HG03558 (cell line): ENCODE measurements around the gene TNIP1.
A peak's percentile ranks its signal among the peaks of the same experiment; 100 is the strongest.

ENCODE experiments used
- ATAC-seq: cut with Tn5 transposase; IDR thresholded peaks from one replicate; pipeline ENCODE4 v1.9.1; 2021; ENCODE audit warnings: moderate number of reproducible peaks; ENCODE audit not compliant: unreplicated experiment; ENCODE audit errors: extremely low read depth

TNIP1 gene

DNA sequence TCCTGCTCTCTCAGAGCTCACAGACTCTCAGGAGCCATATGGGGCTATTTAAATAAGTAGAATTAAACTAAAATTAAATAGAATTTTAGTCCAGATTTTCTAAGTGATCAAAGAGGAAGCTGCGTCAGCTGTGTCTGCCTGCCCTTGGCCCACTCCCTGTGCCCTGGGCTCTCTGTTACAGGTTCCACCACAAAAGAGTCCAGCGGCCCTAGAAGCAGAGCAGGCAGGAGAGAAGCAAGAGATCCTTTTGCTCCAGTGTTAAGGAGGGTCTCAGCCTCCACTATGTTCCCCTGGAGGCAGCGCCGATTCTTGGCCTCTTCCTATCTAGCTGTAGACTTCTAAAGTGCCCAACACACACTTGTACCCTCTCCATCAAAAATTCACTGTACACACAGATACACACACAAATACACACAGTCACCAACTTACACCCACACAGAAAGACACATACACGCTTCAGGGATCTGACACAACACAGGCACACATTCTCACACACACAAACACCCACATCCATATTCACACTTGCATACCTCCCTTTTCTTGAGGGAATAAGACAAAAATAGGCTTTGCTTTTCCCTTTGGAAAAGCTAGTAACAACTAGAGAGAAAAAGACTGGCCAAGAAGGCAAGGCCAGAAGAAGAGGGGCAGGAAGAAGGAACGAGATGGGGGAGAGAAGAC is 5.5 kb upstream of the TNIP1 start:
- no peak for ATAC-seq

DNA sequence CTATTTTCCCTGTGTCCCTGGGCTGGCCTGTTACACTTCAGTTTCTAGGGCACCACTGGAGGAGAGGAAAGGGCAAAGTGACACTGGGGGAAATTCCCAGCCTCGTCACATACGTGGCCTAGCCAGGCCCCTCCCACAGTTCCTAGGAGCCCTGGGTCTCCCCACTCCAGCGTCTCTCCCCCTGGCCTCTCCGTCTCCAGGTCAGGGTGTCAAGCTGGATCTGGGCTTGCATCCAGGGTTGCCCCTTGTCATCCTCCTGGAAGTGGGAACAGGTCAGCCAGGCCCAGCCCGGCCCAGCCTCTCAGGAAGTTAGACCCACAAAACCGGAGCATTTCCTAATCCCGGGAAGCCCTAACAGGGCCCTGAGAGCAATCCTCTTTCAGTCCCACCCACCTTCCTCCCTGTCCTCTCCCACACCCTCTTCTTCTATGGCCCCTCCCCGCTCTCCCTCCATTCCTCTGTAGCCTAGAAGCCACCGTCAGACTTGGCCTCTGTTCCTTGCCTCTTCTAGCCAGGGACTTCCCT is 4.7 kb upstream of the TNIP1 start:
- no peak for ATAC-seq

DNA sequence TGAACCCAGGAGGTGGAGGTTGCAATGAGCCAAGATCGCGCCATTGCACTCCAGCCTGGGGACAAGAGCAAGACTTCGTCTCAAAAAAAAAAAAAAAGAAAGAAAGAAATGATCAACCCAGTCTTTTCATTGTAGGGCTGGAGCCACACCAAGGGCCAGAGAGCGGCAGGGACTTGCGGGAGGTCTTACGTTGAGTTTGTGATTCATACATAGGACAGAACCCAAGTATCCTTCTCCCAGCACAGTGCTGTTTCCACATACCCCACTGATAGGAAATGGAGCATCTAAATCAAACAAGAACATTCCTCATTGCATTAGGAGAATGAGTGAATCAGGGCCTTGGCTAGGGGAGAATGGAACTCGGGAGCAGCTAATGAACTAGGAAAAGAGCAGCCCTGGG is 3.5 kb upstream of the TNIP1 start:
- no peak for ATAC-seq

DNA sequence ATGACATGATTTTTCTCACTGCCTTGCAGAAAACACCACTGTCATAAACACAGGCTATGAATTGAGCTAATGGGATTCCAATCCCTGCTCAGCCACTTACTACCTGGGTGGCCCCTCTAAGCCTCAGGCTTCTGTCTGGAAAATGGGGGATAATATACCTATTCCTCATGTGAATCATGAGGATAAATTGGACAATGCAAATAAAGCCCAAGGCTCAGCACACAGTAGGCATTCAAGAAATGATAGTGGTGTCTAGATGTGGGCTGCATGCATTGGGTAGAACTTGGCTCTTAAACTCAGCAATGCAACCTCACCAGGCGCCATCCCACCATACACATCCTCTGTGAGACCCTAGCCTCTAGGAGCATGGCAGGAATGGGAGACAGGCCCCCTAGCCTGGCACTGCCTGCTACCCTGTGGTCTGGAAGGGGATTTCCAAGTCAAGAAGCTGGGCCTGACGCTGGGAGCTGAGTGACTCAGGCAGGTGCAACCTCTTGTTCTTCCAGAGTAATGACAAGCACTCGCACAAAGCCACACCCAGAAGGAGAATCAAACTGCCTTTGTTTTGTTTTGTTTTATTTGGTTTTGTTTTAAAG is 2.3 kb upstream of the TNIP1 start:
- no peak for ATAC-seq

DNA sequence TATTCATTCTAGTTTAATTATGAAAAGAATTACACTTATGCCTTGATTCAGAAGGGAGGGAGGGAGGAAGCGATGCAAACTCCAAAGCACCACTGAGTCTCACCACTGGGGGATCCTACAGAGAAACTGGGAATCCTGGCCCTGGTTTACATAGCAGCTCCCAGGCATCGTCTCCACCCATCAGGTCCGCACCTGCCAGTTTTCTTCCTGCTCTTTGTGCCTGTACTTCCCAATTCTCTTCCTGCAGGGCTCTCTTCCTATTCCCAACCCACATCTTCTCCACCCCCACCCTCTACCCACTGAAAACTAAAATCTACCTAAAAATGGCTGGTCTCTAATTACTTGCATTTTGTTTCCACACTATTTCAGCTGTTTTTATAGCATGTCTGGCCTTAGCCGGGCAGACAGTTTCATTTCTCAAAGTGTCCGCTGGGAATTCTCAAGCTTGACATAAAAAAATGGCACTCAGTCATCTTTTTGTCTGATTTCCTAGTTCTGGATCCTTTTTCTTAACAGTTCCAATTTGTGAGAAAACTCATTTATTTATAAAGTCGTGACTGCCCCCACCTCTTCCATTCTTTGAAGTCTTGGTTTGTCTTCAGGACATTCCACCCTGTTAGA is 1.6 kb upstream of the TNIP1 start:
- no peak for ATAC-seq

DNA sequence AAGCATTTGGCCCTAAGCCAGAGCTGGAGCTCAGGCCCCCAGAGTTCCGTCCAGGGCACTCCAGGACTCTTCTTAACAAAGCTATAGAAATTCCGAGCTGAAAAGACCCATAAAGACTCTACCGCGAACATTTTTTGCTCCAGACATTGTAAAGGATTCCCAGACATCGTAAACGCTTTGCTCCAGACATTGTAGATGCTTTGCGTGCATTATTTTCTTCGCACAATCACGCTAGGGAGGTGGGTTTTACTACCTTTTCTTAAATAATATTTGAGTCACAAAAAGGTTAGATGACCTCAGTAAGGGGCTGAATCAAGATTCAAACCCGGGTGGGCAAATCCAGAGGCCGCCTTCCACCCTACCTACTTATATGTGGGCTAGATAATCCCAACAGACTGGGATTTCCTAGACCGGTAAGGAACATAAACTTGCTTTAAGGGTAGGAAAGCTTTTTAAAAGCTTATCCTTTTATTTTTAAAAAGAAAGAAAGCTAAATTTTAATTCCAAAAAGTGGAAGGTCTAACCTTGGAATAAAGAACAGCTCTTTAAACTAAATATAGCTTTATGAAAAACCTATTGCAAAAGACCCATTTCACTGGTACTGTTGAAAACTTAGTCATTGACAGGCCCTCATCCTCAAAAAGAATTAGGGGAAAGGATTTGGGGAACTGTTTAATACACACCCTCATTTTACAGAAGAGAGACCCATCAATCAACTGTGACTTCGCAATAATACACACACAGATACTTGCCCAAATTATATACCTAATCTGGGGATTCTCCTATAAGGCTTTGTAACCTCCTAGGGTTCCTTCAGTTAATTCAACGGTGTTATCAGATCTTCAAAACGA is 822 bp upstream of the TNIP1 start:
- no peak for ATAC-seq

DNA sequence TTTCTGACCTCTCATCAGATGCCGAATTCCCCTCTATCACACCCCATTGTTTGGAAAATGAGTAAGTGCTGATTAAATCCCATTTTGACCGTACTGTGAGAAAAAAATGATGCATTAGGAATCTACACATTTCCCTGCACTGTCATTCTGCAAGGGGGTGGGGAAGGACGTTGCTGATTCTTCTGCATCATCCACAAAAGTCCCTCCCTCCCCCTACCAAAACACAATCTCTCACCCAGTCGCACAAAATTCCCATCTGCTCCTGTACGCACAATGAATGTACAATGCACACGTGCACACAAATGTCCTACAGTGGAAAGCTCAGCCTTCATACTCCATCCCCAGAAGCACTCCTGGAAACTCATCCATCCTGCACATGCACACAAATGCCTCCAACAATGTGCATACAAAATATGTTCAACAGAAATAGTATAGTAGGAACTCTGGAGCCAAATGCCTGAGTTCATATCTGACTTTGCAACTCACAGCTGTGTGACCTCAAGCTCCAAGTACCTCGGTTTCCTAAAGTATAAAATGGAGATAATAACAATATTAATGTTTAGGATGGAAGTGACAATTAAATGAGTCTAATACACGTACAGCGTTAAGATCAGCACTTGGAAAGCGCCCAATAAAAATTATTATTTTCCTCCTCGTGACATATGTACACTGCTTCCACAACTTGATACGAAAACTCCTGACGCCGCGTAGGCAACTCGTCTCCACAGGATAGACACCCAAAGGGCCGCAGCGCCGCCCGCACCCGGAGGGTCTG is 809 bp downstream of the TNIP1 start:
- no peak for ATAC-seq

DNA sequence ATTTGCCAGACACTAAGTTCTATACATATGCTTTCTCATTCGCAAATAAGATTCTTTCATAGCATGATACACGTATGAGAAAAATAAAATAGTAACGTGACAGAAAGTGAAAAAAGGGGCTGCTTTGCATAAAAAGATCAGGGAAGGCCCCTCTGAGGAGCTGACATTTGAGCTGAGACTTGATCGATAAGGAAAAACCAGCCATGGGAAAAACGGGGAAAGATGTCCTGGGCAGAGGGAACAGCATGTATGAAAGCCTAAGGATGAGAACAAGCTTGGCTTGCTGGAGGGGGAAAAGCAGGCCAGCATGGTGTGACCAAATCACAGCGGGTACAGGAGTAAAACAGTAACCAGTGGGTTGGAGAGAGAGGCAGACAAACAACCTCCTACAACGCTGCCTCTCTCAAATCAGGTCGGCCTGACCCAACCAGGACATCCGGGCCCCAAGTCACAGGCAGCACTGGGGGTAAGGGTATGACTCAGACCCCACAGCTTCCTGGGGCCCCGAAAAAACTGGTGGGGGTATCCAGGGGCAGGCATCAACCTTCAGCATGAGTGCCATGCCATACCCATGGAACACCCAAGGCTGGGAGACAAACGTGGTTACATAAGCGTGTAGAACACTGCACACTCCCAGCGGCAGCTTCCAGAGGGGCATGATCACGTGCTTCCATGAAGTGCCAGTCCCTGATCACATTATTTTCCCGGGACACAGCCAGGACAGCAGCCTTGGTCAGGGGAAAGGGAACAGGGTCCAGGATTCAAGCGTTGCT is 2.2 kb downstream of the TNIP1 start:
- ATAC-seq: peak; percentile 33

DNA sequence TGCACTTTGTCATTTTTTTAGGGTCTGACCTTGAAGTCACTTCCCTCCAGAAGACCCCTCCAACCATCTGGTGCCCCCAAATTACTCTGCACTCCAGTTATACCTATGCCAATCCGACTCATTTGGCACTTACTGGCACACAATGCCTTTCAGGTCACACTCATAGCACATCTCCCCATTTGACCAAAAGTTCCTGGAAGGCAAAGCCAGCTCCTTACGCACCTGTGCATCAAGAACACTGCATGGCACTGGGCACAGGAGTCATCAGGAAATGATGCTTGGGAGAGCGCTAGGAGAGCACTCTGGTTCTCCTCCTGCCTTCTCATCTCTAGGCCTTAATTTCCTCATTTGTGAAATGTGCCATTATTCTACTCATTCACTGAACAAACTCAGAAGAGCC is 2.9 kb downstream of the TNIP1 start:
- no peak for ATAC-seq

DNA sequence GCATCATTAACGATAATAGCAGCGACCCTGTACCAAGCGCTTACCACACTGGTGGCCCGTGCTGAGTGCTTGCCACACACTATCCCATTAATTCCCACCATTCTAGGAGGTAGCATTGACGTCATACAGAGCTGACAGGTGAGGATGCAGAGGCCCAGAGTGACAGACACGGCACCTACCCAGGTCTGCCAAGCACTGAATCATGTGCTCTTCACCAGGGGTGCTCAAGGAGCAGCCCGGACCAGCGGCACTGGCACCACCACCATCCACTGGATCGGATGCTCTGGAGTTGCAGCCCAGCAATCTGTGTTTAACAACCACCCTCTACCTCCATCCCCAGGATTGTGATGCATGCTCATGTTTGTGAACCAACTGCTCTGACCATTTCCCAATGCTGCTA is 3.4 kb downstream of the TNIP1 start:
- no peak for ATAC-seq

DNA sequence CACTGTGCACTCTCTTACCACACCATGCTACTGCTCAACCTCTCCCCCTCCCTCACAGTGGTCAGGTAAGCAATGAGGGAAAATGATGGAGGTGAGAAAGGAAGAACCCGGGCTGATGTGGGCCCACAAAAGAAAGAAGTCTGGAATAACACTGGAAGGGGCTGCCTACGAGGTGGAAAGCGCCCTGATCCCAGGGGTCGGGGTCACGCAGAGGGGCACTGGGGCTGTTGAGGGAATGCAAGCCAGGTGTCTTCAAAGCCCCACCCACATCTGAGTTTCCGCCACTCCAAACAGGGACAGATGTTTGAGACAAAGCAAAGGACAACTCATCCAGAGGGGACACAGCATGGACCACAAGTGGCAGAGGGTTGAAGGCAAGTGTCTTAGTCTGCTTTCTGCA is 4.2 kb downstream of the TNIP1 start:
- no peak for ATAC-seq

DNA sequence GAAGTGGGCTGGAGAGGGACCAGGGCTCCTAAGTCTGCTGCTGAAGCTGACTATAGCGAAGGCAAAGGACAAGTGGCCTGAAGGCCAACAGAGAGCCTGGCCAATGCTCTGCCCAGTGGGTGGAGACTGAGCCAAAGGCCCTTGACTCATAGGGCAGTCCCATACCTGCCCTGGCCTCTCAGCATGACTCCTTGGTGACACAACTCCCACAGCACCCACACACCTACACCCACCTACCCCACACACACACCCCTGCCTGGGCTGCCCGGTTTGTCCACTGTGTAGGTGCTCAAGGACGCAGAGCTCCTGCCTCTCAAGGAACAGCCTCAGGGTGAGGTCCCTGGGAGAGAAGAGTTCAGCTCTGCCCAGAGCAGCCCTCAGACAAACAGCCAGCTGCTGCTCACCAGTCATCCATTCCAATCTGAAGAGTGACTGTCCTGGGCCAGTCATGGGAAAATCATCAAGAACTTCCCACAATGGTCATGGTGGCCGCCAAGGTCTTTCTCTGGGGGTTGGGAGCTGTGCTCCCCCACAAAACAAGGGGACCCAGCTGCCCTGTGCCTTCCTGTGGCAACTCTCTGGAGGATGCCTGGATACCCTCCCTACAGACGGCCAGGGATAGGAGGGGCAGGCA is 5.0 kb downstream of the TNIP1 start:
- ATAC-seq: no peak

DNA sequence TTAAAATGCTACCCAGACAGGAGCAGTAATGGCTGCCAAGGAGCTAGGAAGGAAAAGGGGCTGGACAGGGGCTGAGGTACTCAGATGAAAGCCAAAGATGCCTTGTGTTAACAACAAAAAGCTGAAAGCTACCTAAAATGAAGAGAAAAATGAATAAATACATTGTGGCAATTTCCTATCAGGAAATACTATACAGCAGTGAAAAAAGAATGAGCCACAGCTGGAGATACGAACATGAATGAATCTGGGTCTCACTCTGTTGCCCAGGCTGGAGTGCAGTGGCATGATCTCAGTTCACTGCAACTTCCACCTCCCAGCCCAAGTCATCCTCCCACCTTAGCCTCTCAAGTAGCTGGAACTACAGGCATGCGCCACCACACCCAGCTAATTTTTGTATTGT is 6.3 kb downstream of the TNIP1 start:
- no peak for ATAC-seq

DNA sequence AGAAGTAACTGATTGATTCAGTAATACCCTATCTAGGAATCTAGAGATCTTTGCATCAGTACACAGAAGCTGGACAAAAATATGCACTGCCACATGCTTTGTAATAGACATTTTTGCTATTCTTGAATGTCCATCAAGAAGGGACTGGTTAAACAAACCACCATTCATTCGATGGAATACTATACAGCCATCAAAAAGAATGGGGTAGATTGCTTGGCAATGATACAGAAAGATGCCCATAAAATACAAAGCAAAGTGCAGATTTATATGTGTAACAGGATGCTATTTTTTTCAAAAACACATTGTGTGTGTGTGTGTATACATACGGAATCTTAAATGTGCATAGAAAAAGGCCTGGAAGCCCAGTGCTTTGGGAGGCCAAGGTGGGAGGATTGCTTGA is 7.6 kb downstream of the TNIP1 start:
- ATAC-seq: no peak

DNA sequence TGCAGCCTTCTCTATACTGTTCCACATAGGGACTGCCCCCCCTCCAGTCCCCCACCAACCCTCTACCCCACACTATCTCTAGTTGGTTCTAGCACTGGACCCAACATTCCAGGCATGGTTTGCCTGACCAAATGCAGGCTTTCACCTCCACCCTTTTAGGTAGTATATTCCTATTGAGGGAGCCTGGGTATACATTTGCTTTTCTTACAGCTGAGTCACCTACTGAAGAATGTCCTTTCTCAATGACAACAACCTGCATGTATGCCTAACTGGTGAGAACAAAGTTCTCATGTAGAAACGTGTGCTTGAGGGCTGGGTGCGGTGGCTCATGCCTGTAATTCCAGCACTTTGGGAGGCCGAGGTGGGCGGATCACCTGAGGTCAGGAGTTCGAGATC is 8.2 kb downstream of the TNIP1 start:
- no peak for ATAC-seq

DNA sequence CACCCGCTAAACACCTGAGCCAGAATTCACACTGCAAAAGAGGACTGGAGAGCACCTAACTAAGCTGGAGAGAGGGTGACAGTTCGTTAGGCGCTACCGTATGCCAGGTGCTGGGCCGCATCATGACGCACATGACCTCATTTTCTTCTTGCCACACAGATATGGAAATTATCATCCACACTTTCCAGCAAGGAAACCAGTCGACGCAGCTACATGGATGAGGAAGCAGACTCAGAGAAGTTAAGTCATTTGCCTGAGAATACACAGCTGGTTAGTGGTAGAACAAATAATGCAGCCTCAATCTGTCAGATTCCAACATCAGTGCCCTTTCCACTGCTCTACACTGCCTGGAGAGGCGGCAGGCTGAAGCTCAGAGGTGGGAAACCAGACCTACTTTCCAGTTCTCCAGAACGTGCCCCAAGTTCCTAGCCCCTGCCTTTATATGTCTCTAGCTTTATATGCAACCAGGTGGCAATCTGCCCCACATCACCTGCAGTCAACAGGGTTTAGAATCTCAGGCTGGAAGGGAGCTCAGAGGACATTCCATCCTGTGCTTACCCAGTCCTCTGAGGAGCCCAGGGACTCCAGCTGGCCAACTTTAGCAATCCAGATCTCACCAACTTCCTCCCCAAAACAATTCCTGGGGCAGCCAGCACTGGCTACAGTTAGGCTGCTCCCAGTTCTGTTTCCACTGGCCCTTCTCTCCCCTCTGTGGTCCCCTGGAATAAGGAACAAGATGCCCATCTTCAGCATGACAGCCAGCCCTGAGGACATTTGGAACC is 8.8 kb downstream of the TNIP1 start:
- no peak for ATAC-seq

DNA sequence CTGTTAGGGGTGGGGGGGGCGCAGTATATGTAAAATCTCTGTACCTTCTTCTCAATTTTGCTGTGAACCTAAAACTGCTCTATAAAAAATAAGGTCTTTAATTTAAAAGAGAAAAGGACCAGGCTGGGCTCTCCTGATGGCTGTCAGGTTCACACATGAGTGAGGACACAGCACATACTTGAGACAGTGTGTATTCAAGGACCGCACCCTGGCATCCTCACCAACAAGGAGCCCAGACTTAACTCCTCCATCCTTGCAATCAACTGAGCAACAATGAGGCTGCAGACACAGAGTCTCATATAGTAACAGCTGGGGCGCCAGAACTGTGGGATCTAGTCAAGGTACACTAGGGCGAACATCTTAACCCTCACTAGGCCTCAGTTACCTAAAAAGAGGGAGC is 9.8 kb downstream of the TNIP1 start:
- no peak for ATAC-seq

DNA sequence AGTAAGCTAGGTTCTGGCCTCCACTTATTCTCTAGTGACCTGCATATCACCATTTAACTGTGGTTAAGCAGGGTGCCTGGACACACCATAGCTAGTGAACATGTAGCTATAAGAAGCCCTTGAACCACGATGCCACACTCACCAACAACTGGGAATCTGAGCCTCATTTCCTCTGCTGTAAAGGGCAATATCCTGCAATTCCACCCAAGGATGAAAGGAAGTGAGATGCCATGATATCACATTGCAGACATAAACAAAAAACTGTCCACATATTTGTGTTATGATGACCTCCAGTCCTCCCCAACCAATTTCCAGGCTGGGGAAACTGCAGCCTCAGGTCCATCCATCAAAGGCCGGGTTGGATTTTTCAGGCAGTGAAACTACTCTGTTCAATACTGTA is 10.4 kb downstream of the TNIP1 start:
- ATAC-seq: no peak
